Measurements from ENCODE around the gene CENPO.

DNA sequence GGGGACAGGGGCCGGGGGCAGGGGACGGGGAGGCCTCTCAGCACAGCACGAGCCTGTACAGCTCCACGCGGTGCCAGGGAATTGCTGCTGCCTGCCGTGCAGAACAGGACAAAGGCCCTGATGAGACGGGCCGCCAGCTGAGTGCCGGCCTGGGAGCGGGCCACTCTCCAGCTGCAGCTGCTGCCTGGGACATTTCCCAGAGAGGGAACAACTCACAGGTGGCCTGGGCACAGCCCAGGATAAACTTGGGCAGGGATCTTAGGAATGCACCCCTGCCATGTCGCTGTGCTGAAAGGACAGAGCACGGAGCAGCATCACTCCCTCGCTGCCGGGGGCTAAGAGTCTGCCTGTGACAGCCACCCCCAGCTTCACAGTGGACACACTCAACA, 38.8 kb downstream of the CENPO start:
- TF ChIP-seq, protein P1, sequence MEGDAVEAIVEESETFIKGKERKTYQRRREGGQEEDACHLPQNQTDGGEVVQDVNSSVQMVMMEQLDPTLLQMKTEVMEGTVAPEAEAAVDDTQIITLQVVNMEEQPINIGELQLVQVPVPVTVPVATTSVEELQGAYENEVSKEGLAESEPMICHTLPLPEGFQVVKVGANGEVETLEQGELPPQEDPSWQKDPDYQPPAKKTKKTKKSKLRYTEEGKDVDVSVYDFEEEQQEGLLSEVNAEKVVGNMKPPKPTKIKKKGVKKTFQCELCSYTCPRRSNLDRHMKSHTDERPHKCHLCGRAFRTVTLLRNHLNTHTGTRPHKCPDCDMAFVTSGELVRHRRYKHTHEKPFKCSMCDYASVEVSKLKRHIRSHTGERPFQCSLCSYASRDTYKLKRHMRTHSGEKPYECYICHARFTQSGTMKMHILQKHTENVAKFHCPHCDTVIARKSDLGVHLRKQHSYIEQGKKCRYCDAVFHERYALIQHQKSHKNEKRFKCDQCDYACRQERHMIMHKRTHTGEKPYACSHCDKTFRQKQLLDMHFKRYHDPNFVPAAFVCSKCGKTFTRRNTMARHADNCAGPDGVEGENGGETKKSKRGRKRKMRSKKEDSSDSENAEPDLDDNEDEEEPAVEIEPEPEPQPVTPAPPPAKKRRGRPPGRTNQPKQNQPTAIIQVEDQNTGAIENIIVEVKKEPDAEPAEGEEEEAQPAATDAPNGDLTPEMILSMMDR (IDR thresholded peaks at IDR 0.05), result no peak
- TF ChIP-seq POLR2A (IDR thresholded peaks at IDR 0.05), result no peak

Data from prostate gland (tissue), 2 donors.